ENCODE measurements around the gene F13B. TPM values are rescaled to one million over a fixed set of nuclear protein-coding genes. Genes with fewer than 3 reads are reported as not detected.

F13B gene
- total and polyA plus RNA-seq, 2 experiments from 2014 or later: 5.5 to 12.3 TPM

GRCh38 chr1:197073978-197074377, 6.9 kb upstream of the F13B start:
- no peak overlapping the region for H3K27ac ChIP-seq
- no peaks in the 10 kb centered on the region for H4K20me1 ChIP-seq (ENCODE audit: insufficient read depth, poor library complexity, severe bottlenecking)
- no peak overlapping the region for H2AFZ ChIP-seq
- H3K4me1 ChIP-seq (ENCODE audit: insufficient read depth): no peaks in the 10 kb centered on the region
- no peak overlapping the region for H3K4me3 ChIP-seq
- no peak overlapping the region for H3K4me2 ChIP-seq
- DNase-seq (ENCODE audit: low spot score): no peak
- H3K27me3 ChIP-seq: no peaks in the 10 kb centered on the region
- TF ChIP-seq CTCF (IDR thresholded peaks at IDR 0.05; ENCODE audit: poor library complexity): no peak
- TF ChIP-seq EZH2phosphoT487 (IDR thresholded peaks at IDR 0.05; ENCODE audit: low read depth, severe bottlenecking, unreplicated experiment): no peak
- no peak for TF ChIP-seq EZH2 (IDR thresholded peaks at IDR 0.05; ENCODE audit: borderline replicate concordance)
- 89% methylated on average over 1 of the region's 1 CpG for WGBS (ENCODE audit: low lambda C conversion rate, missing lambda C conversion rate)
- H3K9me3 ChIP-seq (ENCODE audit: low read depth): no peaks in the 10 kb centered on the region
- H3K79me2 ChIP-seq: no peaks in the 10 kb centered on the region
- H3K36me3 ChIP-seq (replicated peaks; ENCODE audit: insufficient read depth, low read depth): no peaks in the 10 kb centered on the region
- no peaks in the 10 kb centered on the region for H3K9me2 ChIP-seq (replicated peaks; ENCODE audit: insufficient read depth)

- Histone ChIP-seq H3K9me2 (replicated peaks; ENCODE audit: insufficient read depth) (no peaks in the 10 kb centered on the region), H3K9me3 (ENCODE audit: low read depth) (no peaks in the 10 kb centered on the region), H3K36me3 (replicated peaks; ENCODE audit: insufficient read depth, low read depth) (no peaks in the 10 kb centered on the region), H3K79me2 (no peaks in the 10 kb centered on the region), H3K4me2 (peak overlapping the region; percentile 25), H3K4me1 (ENCODE audit: insufficient read depth) (no peaks in the 10 kb centered on the region), H4K20me1 (ENCODE audit: insufficient read depth, poor library complexity, severe bottlenecking) (no peaks in the 10 kb centered on the region), H2AFZ (no peak overlapping the region), H3K4me3 (no peak overlapping the region), H3K27me3 (no peaks in the 10 kb centered on the region), H3K27ac (no peak overlapping the region)
- no peak for DNase-seq (ENCODE audit: low spot score)
- TF ChIP-seq EZH2 (IDR thresholded peaks at IDR 0.05; ENCODE audit: borderline replicate concordance): no peak
- no peak for TF ChIP-seq EZH2phosphoT487 (IDR thresholded peaks at IDR 0.05; ENCODE audit: low read depth, severe bottlenecking, unreplicated experiment)
- TF ChIP-seq CTCF (IDR thresholded peaks at IDR 0.05; ENCODE audit: poor library complexity): no peak
These were observed 378 bp upstream of the F13B start for GRCh38 chr1:197067457-197067818.

GRCh38 chr1:197066277-197066676, 783 bp downstream of the F13B start:
- DNase-seq (ENCODE audit: low spot score): no peak

More at GRCh38 chr1:197066277-197066676, 783 bp downstream of the F13B start:
- no peak overlapping the region for H3K4me3 ChIP-seq
- 88% methylated on average over 1 of the region's 1 CpG for WGBS (ENCODE audit: low lambda C conversion rate, missing lambda C conversion rate)
- no peaks in the 10 kb centered on the region for H4K20me1 ChIP-seq (ENCODE audit: insufficient read depth, poor library complexity, severe bottlenecking)
- H3K4me1 ChIP-seq (ENCODE audit: insufficient read depth): no peaks in the 10 kb centered on the region
- no peak for TF ChIP-seq EZH2 (IDR thresholded peaks at IDR 0.05; ENCODE audit: borderline replicate concordance)
- no peak for TF ChIP-seq CTCF (IDR thresholded peaks at IDR 0.05; ENCODE audit: poor library complexity)
- no peak for TF ChIP-seq EZH2phosphoT487 (IDR thresholded peaks at IDR 0.05; ENCODE audit: low read depth, severe bottlenecking, unreplicated experiment)
- no peak overlapping the region for H3K27ac ChIP-seq
- H3K4me2 ChIP-seq: no peak overlapping the region
- no peaks in the 10 kb centered on the region for H3K79me2 ChIP-seq
- H2AFZ ChIP-seq: no peak overlapping the region
- no peaks in the 10 kb centered on the region for H3K27me3 ChIP-seq
- H3K9me3 ChIP-seq (ENCODE audit: low read depth): no peaks in the 10 kb centered on the region
- no peaks in the 10 kb centered on the region for H3K9me2 ChIP-seq (replicated peaks; ENCODE audit: insufficient read depth)
- H3K36me3 ChIP-seq (replicated peaks; ENCODE audit: insufficient read depth, low read depth): no peaks in the 10 kb centered on the region
